Thyroid gland (tissue), 4 donors: ENCODE measurements around the gene TIMM44.

Experiments used
- CTCF ChIP-seq, 6 experiments: fragments of 200-600 bp in 3 of 6; fragments of 450-650 bp in 3 of 6; sonication (generic) in 3 of 6; IDR thresholded peaks; one replicate each; pipeline ENCODE4 v1.5.1; 2016 to 2019; ENCODE audit warnings: antibody characterized with exemption in 6 of 6, mild to moderate bottlenecking in 2 of 6, inconsistent platforms in 1 of 6, moderate library complexity in 1 of 6
- POLR2A ChIP-seq, 2 donors: fragments of 450-650 bp; IDR thresholded peaks; one replicate each; pipeline ENCODE4 v1.6.1; 2017; ENCODE audit warnings: antibody characterized with exemption in 2 of 2, mild to moderate bottlenecking in 2 of 2, moderate library complexity in 1 of 2

GRCh38 chr19:7925171-7925851 lies 18.2 kb downstream of the TIMM44 start:
- TF ChIP-seq CTCF (IDR thresholded peaks at IDR 0.05) (peak in 5 of 6 experiments; percentile 55 to 75 (median 58)), POLR2A (IDR thresholded peaks at IDR 0.05) (no peak)
